Measurements from ENCODE around the gene PMIS2. TPM values are rescaled to one million over a fixed set of nuclear protein-coding genes. Genes with fewer than 3 reads are reported as not detected.

PMIS2 gene
- not detected for total RNA-seq

DNA sequence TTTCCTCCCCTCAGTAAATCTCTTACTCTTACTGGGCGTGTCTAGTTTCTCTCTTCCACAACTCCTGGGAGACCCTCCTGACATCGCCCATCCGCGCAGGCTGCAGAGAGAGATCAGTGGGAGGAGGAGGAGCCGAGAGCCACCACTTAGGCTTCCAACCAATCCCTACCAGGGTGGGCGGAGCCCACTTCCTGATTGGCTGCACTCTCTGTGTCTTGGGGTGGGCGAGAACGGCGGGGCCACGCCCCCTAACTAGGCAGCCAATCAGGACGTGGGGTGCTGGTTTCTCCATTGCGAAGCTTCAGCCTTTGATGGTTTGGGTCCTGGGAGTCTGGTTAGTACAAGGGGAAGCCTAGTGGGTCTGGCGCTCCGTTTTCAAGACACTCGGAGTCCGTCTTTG is at the start of gene PMIS2:
Gene PMIS2 (plus strand): TSS at position 326 of the 400 bp plus-strand sequence. CDS start 87 bp downstream, outside the sequence.
- DNase-seq, result no peak

DNA sequence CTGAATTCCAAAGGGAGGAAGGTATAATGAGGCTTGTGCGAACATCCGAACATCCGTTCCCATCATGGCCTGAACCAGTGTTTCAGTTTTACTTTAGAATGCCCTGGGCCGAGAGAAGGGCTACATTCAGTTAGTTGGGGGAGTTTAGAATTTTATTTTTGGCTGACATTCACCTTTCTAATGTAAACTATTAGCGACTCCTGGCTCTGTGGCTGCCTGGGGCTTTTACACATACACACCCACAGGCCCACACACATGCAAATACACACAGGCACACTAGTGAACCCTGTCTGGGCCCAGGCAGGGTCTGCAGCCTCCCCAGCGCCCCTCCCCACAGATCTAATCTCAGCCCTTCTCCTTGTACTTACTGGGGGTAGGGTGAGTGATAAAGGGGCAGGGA is 46.7 kb upstream of the PMIS2 start:
- no peak for DNase-seq

DNA sequence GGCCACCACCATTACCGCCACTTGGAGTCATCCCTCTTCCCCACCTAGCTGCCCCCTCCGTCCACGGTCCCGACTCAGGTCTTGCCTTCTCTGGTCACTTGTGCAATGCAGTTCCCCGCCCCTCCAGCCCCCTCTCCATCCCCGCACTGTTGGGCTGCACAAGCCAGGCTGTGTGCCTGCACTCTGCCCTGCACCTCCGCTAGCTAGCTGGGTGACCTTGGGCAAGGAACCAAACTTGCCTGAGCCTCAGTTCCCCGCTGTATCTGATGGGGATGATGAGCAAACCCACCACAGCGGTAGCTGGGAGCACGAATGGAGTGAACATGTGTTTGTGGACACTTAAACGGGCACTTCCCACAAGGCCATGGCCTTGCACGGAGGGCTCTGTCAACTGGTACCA is 46.1 kb upstream of the PMIS2 start:
- no peak for DNase-seq

DNA sequence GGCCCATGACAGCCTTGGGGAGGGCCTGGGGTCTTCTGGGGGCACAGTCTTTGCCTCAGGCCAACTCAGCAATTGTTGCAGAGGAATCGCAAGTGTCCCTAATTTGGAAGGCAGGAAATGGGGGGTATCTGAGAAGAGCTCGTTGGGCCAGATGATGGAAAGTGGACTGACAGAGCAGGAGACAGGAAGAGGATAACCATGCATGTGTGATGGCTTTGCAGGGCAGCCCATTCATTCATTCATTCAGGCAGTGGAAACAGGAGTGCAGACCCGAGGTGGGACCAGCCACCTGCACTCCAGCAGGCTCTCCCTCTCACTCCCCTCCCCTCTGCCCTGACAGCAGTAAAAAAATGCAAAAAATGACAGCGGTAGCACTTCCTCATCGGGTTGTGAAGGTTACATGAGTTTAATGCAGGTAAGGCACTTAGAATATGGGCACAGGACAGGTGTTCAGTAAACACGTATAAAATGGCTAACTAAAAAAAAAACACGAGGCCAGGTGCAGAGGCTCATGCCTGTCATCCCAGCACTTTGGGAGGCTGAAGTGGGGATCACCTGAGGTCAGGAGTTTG is 45.5 kb upstream of the PMIS2 start:
- no peak for DNase-seq

DNA sequence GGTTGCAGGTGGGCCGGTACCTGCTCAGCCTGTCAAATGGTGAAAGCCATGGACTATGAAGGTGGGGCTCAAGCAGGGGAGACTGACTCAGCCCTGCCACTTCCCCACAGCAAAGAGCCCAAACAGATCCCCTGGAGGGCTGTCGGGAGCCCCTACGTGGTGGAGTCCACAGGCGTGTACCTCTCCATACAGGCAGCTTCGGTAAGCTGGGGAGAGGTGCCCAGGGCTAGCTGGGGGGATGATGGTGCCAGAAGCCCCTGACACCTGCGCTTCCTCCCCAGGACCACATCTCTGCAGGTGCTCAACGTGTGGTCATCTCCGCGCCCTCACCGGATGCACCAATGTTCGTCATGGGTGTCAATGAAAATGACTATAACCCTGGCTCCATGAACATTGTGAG is 43.8 kb upstream of the PMIS2 start:
- DNase-seq, result no peak

DNA sequence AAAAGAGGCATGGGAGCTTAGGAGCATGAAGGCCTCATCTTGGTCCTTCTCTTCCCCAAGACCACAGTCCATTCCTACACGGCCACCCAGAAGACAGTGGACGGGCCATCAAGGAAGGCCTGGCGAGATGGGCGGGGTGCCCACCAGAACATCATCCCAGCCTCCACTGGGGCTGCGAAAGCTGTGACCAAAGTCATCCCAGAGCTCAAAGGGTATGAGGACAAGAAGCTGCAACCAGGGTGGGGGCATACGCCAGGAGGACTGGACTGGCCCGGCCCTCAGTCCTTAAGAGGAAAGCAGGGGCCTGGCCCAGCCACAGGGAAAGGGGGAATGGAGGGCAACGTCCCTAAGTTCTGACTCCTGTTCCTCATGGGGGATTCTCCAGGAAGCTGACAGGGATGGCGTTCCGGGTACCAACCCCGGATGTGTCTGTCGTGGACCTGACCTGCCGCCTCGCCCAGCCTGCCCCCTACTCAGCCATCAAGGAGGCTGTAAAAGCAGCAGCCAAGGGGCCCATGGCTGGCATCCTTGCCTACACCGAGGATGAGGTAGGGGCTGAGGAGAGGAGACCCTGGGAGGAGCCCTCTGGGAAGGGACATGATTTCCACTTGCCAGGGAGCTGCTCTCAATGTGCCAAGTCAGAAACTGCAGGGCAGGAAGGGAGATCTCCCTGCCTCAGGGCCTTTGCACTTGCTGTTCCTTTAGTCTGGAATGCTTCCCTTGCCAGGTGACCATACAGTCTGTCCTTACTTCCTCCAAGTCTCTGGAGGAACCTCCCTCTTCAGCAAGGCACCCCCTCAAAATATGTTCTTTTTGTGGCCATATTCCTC is 42.5 kb upstream of the PMIS2 start:
- DNase-seq, result no peak

DNA sequence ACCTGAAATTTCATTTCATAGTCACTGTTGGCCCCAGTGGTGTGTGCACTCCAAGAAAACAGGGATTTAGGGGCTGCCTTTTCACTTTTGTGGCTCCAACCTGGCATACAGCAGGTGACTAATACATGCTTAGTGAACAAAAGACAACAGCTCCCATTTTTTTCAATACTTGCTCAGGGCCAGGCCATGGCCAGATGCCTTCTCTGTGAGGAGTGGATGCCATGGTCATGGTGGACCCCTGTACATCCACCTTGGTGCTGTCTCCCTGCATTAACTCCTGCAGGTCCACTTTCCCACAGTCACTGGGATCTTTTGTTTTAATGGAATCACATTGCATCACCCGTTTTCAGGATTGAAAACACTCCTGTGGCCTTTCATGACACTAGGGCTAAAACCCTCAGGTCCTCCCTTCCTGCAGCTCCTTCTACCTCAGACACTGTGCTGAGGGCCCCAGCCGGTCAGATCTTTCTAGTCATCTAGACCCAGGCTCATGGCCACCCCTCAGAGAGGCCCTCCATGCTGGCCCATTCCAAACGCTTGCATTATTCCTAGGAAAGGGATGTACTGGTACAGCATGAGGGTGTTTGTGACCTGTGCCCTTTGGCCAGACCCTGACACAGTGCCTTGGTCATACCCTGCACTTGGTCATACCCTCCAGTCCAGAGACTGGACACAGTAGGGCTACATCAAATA is 41.7 kb upstream of the PMIS2 start:
- no peak for DNase-seq

DNA sequence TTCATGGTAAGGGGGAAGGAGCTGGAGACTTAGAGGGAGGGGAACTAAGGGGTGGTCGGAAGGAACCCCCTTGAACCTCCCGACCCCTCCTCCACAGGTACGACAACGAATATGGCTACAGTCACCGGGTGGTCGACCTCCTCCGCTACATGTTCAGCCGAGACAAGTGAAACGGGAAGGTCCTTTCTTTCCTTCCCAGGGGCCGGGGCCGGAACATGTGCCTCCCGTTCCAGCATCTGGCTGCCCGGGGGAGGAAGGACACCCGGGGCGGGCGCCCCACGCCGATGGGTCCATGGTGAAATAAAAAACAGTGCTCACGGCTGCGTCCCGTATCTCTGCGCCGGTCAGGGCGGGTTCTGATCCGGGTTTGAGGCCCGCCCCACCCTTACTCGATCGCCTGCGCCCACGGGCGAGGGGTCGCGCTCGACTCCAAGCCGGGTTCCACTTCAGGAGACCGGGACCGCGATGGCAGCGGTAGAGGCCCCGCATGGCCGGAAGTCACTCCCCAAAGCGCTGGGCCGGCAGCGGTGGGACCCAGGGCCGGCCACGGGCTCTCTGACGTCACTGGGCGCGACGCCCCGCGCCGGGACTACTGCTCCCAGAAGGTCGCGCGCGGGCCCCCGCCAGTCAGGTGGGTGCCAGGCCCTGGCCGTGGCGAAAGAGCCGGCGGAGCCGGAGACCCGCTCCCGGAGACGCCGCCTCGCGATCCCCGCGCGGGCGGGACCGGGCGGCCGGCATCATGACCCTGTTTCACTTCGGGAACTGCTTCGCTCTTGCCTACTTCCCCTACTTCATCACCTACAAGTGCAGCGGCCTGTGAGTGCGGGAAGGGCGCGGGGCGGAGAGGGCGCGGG is 40.7 kb upstream of the PMIS2 start, which contains the start of gene TMEM147:
Gene TMEM147 (plus strand): TSS at position 626 of the 854 bp plus-strand sequence. CDS start 114 bp downstream, at position 740.
- peak; percentile 82 for DNase-seq

DNA sequence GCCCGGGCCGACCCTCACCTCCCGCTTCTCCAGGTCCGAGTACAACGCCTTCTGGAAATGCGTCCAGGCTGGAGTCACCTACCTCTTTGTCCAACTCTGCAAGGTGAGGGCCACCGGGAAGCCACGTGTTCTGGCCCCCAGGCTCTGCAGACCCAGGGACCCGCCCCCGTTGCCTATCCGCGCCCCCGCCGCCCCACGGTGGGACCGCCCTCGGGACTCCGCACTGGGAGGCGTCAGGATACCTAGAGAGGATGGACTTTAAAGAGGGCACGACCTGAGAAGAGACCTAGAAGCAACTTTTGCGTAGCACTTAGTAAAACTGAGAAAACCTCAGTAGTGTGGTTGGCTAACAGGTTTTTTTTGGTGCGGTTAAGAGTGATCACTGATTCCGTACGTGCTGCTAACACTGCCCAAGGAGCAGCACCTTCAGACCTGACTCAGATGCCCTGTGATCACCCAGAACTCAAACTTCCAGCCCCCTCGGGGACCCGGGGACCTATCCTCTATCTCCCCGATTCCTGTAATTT is 40.1 kb upstream of the PMIS2 start:
- DNase-seq, result no peak

DNA sequence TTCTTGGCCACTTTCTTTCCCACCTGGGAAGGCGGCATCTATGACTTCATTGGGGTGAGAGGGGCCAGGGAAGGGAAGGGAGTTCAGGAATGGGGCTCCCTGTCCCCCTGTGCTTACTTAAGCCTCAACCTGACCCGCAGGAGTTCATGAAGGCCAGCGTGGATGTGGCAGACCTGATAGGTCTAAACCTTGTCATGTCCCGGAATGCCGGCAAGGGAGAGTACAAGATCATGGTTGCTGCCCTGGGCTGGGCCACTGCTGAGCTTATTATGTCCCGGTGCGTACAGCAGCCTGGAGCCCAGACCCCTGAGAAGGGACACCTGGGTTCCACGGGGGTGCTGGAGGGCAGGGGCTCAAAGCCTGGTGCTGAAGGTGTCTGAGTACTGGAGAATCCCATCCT is 39.4 kb upstream of the PMIS2 start:
- no peak for DNase-seq

DNA sequence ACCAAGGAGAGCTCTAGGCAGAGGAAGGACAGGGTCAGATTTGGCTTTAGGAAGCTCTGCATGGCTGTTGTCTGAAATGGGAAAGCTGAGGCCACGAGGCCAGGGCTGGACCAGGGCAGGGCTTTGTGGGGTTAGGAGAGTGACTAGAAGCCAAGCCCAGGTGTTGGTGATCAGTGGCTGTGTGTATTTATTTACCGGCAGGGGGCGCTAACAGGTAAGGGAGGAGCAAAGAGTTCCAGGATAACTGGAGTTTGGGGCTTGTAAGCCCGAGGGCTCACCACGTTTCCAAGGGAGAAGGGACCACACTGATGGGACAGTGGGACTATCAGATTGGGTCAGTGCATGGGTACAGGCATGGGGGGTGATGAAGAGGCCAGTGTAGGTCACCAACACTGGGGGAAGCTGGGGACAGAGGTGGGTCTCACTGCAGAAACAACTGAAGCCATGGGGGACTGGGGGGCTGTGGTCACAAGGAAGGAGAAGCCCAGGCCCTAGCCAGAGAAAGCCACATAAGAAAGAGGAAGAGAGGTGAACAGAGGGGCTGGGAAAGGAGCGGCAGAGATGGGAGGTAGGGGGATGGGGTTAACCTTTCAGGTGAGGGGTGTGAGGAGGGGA is 36.7 kb upstream of the PMIS2 start:
- no peak for DNase-seq

DNA sequence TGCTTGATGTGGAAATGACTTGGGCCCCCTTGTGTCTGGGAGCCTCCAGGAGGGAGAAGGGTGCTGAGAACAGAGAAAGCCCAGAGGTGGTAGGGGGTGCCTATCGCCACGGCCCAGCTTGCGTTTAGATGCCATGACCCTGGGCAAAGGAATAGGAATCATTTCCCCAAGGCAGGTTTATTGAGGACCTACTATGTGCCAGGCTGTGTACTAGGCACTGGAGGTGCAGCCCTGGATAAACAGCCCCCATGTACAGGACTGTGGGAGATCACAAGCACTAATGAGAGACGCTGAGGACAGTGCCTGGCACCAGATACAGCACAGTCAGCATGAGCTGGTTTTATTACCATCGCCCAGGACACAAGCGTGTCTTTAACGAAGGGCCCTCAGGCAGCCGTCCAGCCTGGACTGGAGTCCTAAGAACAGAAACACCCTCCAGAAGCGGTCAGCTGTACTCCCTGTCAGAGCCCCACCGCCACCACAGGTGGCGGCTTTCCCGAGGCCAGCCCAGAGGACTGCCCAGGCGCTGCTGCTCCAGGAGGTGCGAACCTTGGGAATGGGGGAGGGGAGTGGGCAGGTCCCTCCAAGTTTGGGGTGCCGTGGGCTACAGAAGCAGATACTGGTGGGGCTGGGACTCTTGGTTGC is 36.0 kb upstream of the PMIS2 start:
- DNase-seq, result no peak

DNA sequence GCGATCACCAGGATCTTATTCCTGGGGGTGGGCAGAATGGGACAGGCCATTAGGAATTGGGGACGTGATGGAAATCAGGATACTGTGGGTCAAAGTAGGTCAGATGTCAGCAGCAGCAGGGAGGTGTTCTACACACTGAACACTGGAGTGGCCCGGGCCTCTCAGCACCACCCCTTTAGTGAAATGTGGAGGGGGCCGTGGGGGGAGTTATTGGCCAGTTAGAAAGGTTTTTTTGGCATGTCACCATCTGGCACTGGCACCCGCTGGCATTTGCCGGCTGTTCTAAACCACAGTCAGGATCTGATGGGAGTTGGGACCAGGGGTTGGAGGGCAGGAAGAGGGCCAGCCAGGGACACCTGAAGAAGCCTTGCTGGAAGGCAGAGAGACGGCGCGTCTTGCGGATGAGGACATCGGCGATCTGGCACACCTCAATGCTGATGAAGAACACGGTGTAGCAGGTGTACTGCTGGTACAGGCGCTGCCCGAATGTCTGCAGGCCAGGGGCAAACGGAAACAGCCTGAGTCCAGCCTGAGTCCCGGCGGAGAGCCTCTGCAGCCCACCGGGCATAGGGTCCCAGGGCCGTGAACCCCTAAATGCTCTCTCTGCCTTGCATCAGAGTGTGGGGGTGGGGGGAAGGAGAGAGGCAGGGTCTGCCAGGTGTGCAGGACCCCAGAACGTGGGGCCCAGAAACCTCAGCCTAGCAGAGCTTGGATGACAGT is 34.7 kb upstream of the PMIS2 start:
- DNase-seq, result no peak

DNA sequence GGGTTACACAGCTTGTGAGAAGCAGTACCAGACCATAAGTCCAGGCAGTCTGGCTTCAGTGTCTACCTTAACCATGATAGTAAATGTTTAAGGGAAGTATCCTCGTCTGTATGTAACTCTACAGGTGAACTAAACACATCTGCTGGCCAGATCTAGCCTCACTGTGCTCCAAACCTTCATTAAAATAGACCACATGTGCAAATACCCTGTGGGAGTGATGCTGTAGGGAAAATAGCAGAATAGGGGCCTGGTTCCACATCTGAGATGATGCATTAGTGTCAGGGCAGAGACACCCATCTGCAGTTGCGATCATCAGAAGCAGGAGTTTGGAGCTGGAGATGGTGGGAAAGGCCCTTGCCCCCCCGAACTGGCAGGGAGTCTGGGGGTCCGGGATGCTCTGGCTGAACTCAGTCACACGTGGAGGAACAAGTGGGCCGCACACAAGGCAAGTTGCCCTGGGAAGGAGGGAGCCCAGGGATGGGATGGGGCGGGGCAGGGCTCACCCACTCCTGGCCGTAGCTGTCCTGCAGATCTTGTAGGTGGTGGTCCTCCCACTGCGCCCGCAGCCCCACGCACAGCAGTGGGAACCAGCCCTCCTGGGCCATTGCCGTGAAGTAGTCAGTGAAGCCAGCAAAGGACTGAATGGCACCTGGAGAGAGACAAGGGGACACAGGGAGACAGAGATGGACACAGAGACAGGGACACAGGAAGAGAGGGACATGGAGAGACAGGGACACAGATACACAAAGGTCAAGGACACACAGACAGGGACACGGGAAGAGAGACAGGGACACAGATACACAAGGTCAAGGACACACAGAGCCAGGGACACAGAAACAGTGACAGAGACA is 33.2 kb upstream of the PMIS2 start:
- no peak for DNase-seq

DNA sequence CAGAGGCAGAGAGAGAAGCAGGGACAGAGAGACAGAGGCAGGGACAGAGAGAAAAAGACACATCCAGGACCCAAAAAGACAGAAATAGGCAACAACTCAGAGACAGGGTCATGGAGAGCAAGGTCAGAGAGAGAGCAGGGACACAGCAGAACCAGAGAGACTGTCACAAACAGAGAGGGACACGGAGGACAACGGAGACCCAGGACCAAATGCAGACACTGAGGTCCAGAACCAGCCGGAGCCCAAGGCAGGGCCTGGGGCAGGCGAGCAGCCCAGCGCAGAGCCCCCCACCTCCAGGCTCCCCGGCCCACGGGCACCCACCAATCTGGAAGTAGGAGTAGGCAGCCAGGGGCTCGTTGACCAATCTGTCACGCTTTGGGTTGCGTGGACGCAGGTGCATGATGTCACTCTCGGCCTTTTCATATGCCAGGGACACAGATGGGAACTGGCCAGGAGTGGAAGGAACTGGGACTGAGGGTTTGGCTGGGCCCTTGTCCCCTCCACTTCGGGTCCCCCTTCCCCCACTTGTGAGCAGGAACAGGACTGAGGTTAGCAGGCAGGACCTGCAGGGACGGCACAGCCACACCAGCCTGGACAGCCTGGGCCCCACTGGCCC is 32.5 kb upstream of the PMIS2 start:
- DNase-seq, result no peak

DNA sequence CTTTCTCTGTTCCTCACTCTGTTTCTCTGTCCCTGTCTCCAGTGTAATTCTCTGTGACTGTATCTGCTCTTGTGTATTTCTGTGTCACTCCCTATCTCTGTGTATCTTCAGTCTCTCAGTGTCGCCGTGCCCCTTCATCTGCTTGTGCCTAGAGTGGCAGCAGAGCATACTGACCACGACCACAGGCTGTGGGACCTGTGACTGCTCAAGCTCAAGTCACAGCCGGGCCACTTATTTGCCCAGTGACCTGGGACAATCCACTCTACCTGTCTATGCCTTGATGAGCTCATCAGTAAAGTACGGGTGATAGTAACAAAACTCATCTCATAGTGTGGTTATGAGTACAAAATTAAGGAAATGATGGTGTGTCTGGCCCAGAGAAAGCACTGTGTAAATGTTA is 31.9 kb upstream of the PMIS2 start:
- DNase-seq, result no peak

DNA sequence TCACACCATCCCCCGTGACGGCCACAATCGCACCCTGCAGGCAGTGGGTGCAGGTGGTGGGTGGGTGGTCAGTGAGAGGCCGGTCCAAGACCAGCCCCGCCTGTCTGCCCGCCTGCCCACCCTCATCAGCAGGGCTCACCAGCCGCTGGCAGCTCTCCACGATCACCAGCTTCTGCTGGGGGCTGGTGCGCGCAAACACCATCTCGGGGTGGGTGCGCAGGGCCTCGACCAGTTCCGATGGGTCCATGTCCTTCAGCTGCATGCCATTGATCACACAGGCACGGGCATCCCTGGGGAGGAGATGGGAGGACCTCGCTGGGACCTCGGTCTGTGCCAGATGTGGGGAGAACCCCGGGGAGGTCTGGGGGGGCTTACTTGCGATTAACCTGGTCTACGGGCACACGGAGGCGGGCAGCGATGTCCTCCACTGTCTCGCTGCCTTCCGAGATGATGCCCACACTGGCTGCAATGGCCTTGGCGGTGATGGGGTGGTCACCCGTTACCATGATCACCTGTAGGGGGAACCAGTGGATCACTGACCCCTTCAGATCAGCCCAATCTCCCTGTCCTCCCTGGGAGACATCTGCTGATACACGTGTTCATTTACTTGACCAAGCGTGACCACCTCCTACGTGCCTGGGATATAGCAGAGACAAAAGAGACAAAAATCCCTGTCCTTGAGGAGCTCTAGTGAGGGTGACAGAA is 30.5 kb upstream of the PMIS2 start:
- DNase-seq, result no peak

DNA sequence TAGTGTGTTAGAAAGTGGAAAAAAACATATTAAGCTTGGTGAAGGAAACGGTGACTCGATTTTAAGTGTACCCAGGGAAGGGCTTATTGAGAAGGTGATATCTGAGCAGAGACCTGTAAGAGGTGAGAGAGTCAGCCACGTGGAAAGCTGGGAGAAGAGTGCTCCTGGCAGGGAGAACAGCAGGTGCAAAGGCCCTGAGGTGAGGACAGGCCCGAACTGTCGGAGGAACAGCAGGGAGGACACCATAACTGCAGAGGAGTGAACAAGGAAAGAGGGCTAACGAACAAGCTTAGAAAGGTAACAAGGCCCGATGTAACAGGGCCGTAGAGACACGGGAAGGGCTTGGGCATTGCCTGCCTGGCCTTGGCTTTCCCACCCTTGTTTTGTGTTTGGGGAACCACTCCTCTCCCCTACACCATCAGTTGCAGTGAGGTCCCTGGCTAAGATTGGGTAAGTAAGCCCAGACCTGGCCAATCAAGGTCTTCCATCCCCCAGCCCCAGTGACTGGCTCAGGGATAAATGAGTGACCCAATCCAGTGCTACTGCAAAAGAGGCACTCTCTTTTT is 29.9 kb upstream of the PMIS2 start:
- no peak for DNase-seq
